ENCODE measurements around the gene CCNY. TPM values are rescaled to one million over a fixed set of nuclear protein-coding genes. Genes with fewer than 3 reads are reported as not detected.
A peak's percentile ranks its signal among the peaks of the same experiment; 100 is the strongest.

Gene CCNY
- total and polyA plus RNA-seq, 2 of the 13 experiments (the other 11 are each of a cell fraction or from before 2014, with no cell fraction given), result 48.2 to 54.7 TPM

GRCh38 chr10:35542303-35542702 lies 206.0 kb downstream of the CCNY start (continued):
- no peak for TF ChIP-seq E2F1 (CRISPR knock-in tag; IDR thresholded peaks at IDR 0.05)
- TF ChIP-seq NFRKB (IDR thresholded peaks at IDR 0.05), result no peak
- no peak for TF ChIP-seq RCOR2 (CRISPR knock-in tag; IDR thresholded peaks at IDR 0.05)
- TF ChIP-seq ZBTB20 (CRISPR knock-in tag; IDR thresholded peaks at IDR 0.05; ENCODE audit: borderline replicate concordance, low read depth), result no peak
- no peak for TF ChIP-seq ZNF280B (CRISPR knock-in tag; IDR thresholded peaks at IDR 0.05; ENCODE audit: borderline replicate concordance)
- no peak for TF ChIP-seq ZMYM2 (CRISPR knock-in tag; IDR thresholded peaks at IDR 0.05)
- no peak for TF ChIP-seq PAWR (CRISPR knock-in tag; IDR thresholded peaks at IDR 0.05; ENCODE audit: borderline replicate concordance)
- TF ChIP-seq PCBP2 (optimal IDR thresholded peaks at IDR 0.05; ENCODE audit: low read depth, low read length, poor library complexity, severe bottlenecking), result no peak
- TF ChIP-seq TBP (CRISPR knock-in tag; IDR thresholded peaks at IDR 0.05), result no peak
- no peak for TF ChIP-seq ZNF407 (CRISPR knock-in tag; IDR thresholded peaks at IDR 0.05; ENCODE audit: not compliant biosample characterization)
- no peak for TF ChIP-seq ZBTB42 (CRISPR knock-in tag; IDR thresholded peaks at IDR 0.05)
- TF ChIP-seq RXRB (CRISPR knock-in tag; IDR thresholded peaks at IDR 0.05; ENCODE audit: borderline replicate concordance), result 0 out of 2 replicates have a peak, but pooled peaks have one; percentile 30
- peak; percentile 77; the same call in 1 of the 2 replicates for TF ChIP-seq HOMEZ (CRISPR knock-in tag; IDR thresholded peaks at IDR 0.05; ENCODE audit: low read depth)
- no peak for TF ChIP-seq SMARCC2 (IDR thresholded peaks at IDR 0.05)
- no peak for TF ChIP-seq FOXP1 (IDR thresholded peaks at IDR 0.05)
- peak; percentile 36 for TF ChIP-seq FOXP1 (CRISPR knock-in tag; IDR thresholded peaks at IDR 0.05)
- TF ChIP-seq MYC (CRISPR knock-in tag; IDR thresholded peaks at IDR 0.05; ENCODE audit: borderline replicate concordance), result no peak
- TF ChIP-seq PHF5A (CRISPR knock-in tag; IDR thresholded peaks at IDR 0.05; ENCODE audit: low read depth, unreplicated experiment), result no peak
- TF ChIP-seq CENPX (CRISPR knock-in tag; IDR thresholded peaks at IDR 0.05), result no peak
- peak; percentile 70; the same call in 1 of the 2 replicates for TF ChIP-seq SOX5 (CRISPR knock-in tag; IDR thresholded peaks at IDR 0.05; ENCODE audit: borderline replicate concordance)

All from HepG2 (cell line).